Measurements from ENCODE around the gene DDB1. TPM values are rescaled to one million over a fixed set of nuclear protein-coding genes. Genes with fewer than 3 reads are reported as not detected.
A peak's percentile ranks its signal among the peaks of the same experiment; 100 is the strongest.

The DDB1 gene
- total RNA-seq, 2 donors from 2014 or later = 154 to 189 TPM

- no peaks in the 10 kb centered on the region for H3K4me1 ChIP-seq
- no peak for DNase-seq
- intact Hi-C loops (cut with DNase I) = no loop called here
Observed at GRCh38 chr11:61337706-61338470, 5.0 kb upstream of the DDB1 start.

GRCh38 chr11:61336171-61336935 is 3.4 kb upstream of the DDB1 start:
- intact Hi-C loops (cut with DNase I) = loop anchor here (1.0 kb wide), 1 partner anchor 49 kb away; no protein-coding TSS in a partner anchor
- Histone ChIP-seq H3K27me3 (no peaks in the 10 kb centered on the region), H3K9ac (ENCODE audit: low read depth in 2 of 2, low read length in 2 of 2) (peak overlapping the region; percentile 48), H3K4me1 (peaks cover 7% of the 10 kb centered on the region), H3K36me3 (no peaks in the 10 kb centered on the region), H3K4me3 (no peak overlapping the region), H3K9me3 (no peaks in the 10 kb centered on the region), H3K27ac (peak overlapping the region; percentile 73)
- DNase-seq = peak; percentile 84
- peak; percentile 100 for TF ChIP-seq CTCF (IDR thresholded peaks at IDR 0.05)

More at GRCh38 chr11:61337706-61338470, 5.0 kb upstream of the DDB1 start:
- TF ChIP-seq CTCF (IDR thresholded peaks at IDR 0.05) = no peak
- Histone ChIP-seq H3K27ac (no peak overlapping the region), H3K9ac (ENCODE audit: low read depth in 2 of 2, low read length in 2 of 2) (no peak overlapping the region), H3K36me3 (no peaks in the 10 kb centered on the region), H3K4me3 (no peak overlapping the region), H3K9me3 (no peaks in the 10 kb centered on the region), H3K27me3 (no peaks in the 10 kb centered on the region)

- TF ChIP-seq CTCF (IDR thresholded peaks at IDR 0.05) = no peak
- no peak for DNase-seq
- intact Hi-C loops (cut with DNase I) = no loop called here
- Histone ChIP-seq H3K9me3 (no peaks in the 10 kb centered on the region), H3K4me1 (peaks cover 7% of the 10 kb centered on the region), H3K27ac (no peak overlapping the region), H3K27me3 (no peaks in the 10 kb centered on the region), H3K9ac (ENCODE audit: low read depth in 2 of 2, low read length in 2 of 2) (peak overlapping the region in 1 of 2 donors; percentile 27), H3K36me3 (no peaks in the 10 kb centered on the region), H3K4me3 (no peak overlapping the region)
Observed at GRCh38 chr11:61335355-61335710, 2.4 kb upstream of the DDB1 start.

- Histone ChIP-seq H3K4me1 (peaks cover 7% of the 10 kb centered on the region), H3K9me3 (no peaks in the 10 kb centered on the region), H3K4me3 (no peak overlapping the region), H3K27me3 (no peaks in the 10 kb centered on the region), H3K9ac (ENCODE audit: low read depth in 2 of 2, low read length in 2 of 2) (no peak overlapping the region), H3K27ac (no peak overlapping the region), H3K36me3 (no peaks in the 10 kb centered on the region)
- intact Hi-C loops (cut with DNase I) = no loop called here
- TF ChIP-seq CTCF (IDR thresholded peaks at IDR 0.05) = no peak
- no peak for DNase-seq
Observed at GRCh38 chr11:61334434-61335354, 1.8 kb upstream of the DDB1 start.
